Esophagus (tissue), 2 donors: ENCODE measurements around the gene C1orf52. TPM values are rescaled to one million over a fixed set of nuclear protein-coding genes. Genes with fewer than 3 reads are reported as not detected.
A peak's percentile ranks its signal among the peaks of the same experiment; 100 is the strongest.

Source experiments
- H3K27ac ChIP-seq, 2 donors: one replicate each; pipeline ENCODE4 v1.5.1; 2013; ENCODE audit warnings: low read depth in 2 of 2, mild to moderate bottlenecking in 2 of 2, inconsistent platforms in 1 of 2, low read length in 1 of 2, moderate library complexity in 1 of 2
- H3K27me3 ChIP-seq, 2 donors: one replicate each; pipeline ENCODE4 v1.6.1; 2013; ENCODE audit warnings: low read length in 2 of 2, control low read depth in 1 of 2, mild to moderate bottlenecking in 1 of 2; ENCODE audit not compliant: insufficient read depth in 2 of 2, control insufficient read depth in 1 of 2
- H3K36me3 ChIP-seq, 2 donors: one replicate each; pipeline ENCODE4 v1.6.1; 2013; ENCODE audit warnings: low read length in 1 of 2; ENCODE audit not compliant: control insufficient read depth in 2 of 2, insufficient read depth in 2 of 2
- H3K4me1 ChIP-seq, 2 donors: one replicate each; pipeline ENCODE4 v1.6.1; 2013; ENCODE audit warnings: low read length in 1 of 2; ENCODE audit not compliant: control insufficient read depth in 2 of 2, insufficient read depth in 2 of 2
- H3K4me3 ChIP-seq, 2 donors: one replicate each; pipeline ENCODE4 v1.5.1; 2013; ENCODE audit warnings: low read length in 2 of 2, mild to moderate bottlenecking in 2 of 2, low read depth in 1 of 2, moderate library complexity in 1 of 2
- H3K9me3 ChIP-seq, 2 donors: one replicate each; pipeline ENCODE4 v1.6.1; 2013; ENCODE audit warnings: mild to moderate bottlenecking in 2 of 2, low read depth in 1 of 2, low read length in 1 of 2, moderate library complexity in 1 of 2; ENCODE audit not compliant: control insufficient read depth in 2 of 2, insufficient read depth in 1 of 2
- WGBS, 2 donors: extraction: QIAGEN DNeasy Blood & Tissue Kit; methylation state at CpG; one replicate each; pipeline ENCODE4 v1.1.7; 2013; 5-methylcytosine and 5-hydroxymethylcytosine counted together
- polyA plus RNA-seq, 2 donors: library from polyadenylated mRNA; stranded (reverse); fragments of 200-250 nt; gene quantifications; one replicate each; pipeline ENCODE4 v1.2.3, GENCODE V29; 2013
- donor health status: healthy with polysubstance abuse.
- donor health status: Bipolar disorder and iron deficiency.

Gene C1orf52
- polyA plus RNA-seq, 2 donors = 12.4 to 17.8 TPM

GRCh38 chr1:85280636-85281035 lies 21.2 kb upstream of the C1orf52 start:
- peaks cover 0 to 12% of the 10 kb centered on the region in 2 donors for H3K4me1 ChIP-seq
- H3K9me3 ChIP-seq = no peaks in the 10 kb centered on the region
- no peak overlapping the region for H3K4me3 ChIP-seq
- H3K36me3 ChIP-seq = peaks cover 0 to 5% of the 10 kb centered on the region in 2 donors
- WGBS, 2 donors = 46 to 48% methylated on average over 4 of the region's 4 CpGs
- peak overlapping the region in 1 of 2 donors; percentile 33 for H3K27ac ChIP-seq
- H3K27me3 ChIP-seq = no peaks in the 10 kb centered on the region

- Histone ChIP-seq H3K27me3 (no peaks in the 10 kb centered on the region), H3K27ac (peak overlapping the region; percentile 84 to 95), H3K4me3 (no peak overlapping the region), H3K9me3 (no peaks in the 10 kb centered on the region), H3K4me1 (peaks cover 0 to 12% of the 10 kb centered on the region in 2 donors), H3K36me3 (no peaks in the 10 kb centered on the region)
- WGBS, 2 donors = 83 to 86% methylated on average over 10 of the region's 10 CpGs
Measured at GRCh38 chr1:85279458-85280080, 20.1 kb upstream of the C1orf52 start.

GRCh38 chr1:85278853-85279314 lies 19.4 kb upstream of the C1orf52 start:
- Histone ChIP-seq H3K27ac (peak overlapping the region; percentile 84 to 95), H3K36me3 (no peaks in the 10 kb centered on the region), H3K4me3 (no peak overlapping the region), H3K4me1 (peaks cover 0 to 10% of the 10 kb centered on the region in 2 donors), H3K27me3 (no peaks in the 10 kb centered on the region), H3K9me3 (no peaks in the 10 kb centered on the region)
- WGBS, 2 donors = 6 to 15% methylated on average over 2 of the region's 2 CpGs

- Histone ChIP-seq H3K9me3 (no peaks in the 10 kb centered on the region), H3K27me3 (no peaks in the 10 kb centered on the region), H3K36me3 (no peaks in the 10 kb centered on the region), H3K27ac (peak overlapping the region; percentile 43 to 81), H3K4me1 (peaks cover 0 to 7% of the 10 kb centered on the region in 2 donors), H3K4me3 (no peak overlapping the region)
- WGBS, 2 donors = 91 to 94% methylated on average over 4 of the region's 4 CpGs
Measured at GRCh38 chr1:85277802-85278201, 18.3 kb upstream of the C1orf52 start.

GRCh38 chr1:85276978-85277639 lies 17.6 kb upstream of the C1orf52 start:
- Histone ChIP-seq H3K27me3 (no peaks in the 10 kb centered on the region), H3K4me3 (peak overlapping the region; percentile 26 to 37), H3K27ac (peak overlapping the region; percentile 79 to 92), H3K4me1 (peaks cover 0 to 7% of the 10 kb centered on the region in 2 donors), H3K36me3 (no peaks in the 10 kb centered on the region), H3K9me3 (no peaks in the 10 kb centered on the region)
- WGBS, 2 donors = 60 to 66% methylated on average over 11 of the region's 11 CpGs

- H3K27ac ChIP-seq = peak within 1 kb of the TSS; percentile 99 to 100
- no peaks in the 10 kb centered on the region for H3K36me3 ChIP-seq
- peak within 1 kb of the TSS; percentile 75 to 92 for H3K4me3 ChIP-seq
- no peaks in the 10 kb centered on the region for H3K9me3 ChIP-seq
- no peaks in the 10 kb centered on the region for H3K27me3 ChIP-seq
- 0% methylated on average over 77 to 78 of the region's 78 CpGs for WGBS, 2 donors
- peaks cover 0 to 7% of the 10 kb centered on the region in 2 donors for H3K4me1 ChIP-seq
Measured at GRCh38 chr1:85276215-85276977, 16.9 kb upstream of the C1orf52 start, which contains the start of gene BCL10. BCL10 (minus strand) TSS chr1:85276632; CDS start chr1:85276352, 280 bp downstream.

GRCh38 chr1:85275701-85276214 lies 16.3 kb upstream of the C1orf52 start:
- Histone ChIP-seq H3K27ac (peak overlapping the region; percentile 99 to 100), H3K27me3 (no peaks in the 10 kb centered on the region), H3K9me3 (no peaks in the 10 kb centered on the region), H3K36me3 (peaks cover 0 to 2% of the 10 kb centered on the region in 2 donors), H3K4me3 (peak overlapping the region; percentile 75 to 92), H3K4me1 (peaks cover 0 to 7% of the 10 kb centered on the region in 2 donors)
- WGBS, 2 donors = 1 to 2% methylated on average over 13 of the region's 13 CpGs

- H3K4me1 ChIP-seq = peaks cover 0 to 7% of the 10 kb centered on the region in 2 donors
Measured at GRCh38 chr1:85274969-85275453, 15.5 kb upstream of the C1orf52 start.

GRCh38 chr1:85273397-85273796 lies 13.9 kb upstream of the C1orf52 start:
- Histone ChIP-seq H3K36me3 (peaks cover 7 to 10% of the 10 kb centered on the region in 2 donors), H3K4me3 (peak overlapping the region in 1 of 2 donors; percentile 7), H3K27ac (no peak overlapping the region), H3K4me1 (no peaks in the 10 kb centered on the region), H3K9me3 (no peaks in the 10 kb centered on the region), H3K27me3 (no peaks in the 10 kb centered on the region)

More at GRCh38 chr1:85274969-85275453, 15.5 kb upstream of the C1orf52 start:
- no peaks in the 10 kb centered on the region for H3K27me3 ChIP-seq
- no peaks in the 10 kb centered on the region for H3K9me3 ChIP-seq
- H3K36me3 ChIP-seq = peaks cover 2 to 3% of the 10 kb centered on the region in 2 donors
- peak overlapping the region in 1 of 2 donors; percentile 99 for H3K27ac ChIP-seq
- WGBS, 2 donors = 52 to 75% methylated on average over 1 of the region's 1 CpG
- peak overlapping the region in 1 of 2 donors; percentile 75 for H3K4me3 ChIP-seq
